GM23338 (cell line): Measurements from ENCODE around the gene SMIM21. TPM values are rescaled to one million over a fixed set of nuclear protein-coding genes. Genes with fewer than 3 reads are reported as not detected.
A peak's percentile ranks its signal among the peaks of the same experiment; 100 is the strongest.

Source experiments
- ATAC-seq: fragments of 200-7000 bp; cut with Tn5 transposase; 3 replicates; pipeline ENCODE4 v1.9.1; 2020
- DNase-seq: peaks from one replicate; pipeline ENCODE4 v3.0.0-alpha.2; 2015; ENCODE audit warnings: low spot score
- H2AFZ ChIP-seq: fragments of 200-600 bp; sonication (generic); 2 replicates; pipeline ENCODE4 v1.8.0; 2016; ENCODE audit warnings: antibody characterized with exemption, mild to moderate bottlenecking, moderate library complexity
- H3F3A ChIP-seq: fragments of 200-600 bp; sonication (generic); replicated peaks from 2 replicates; pipeline ENCODE4 v1.8.0; 2017; ENCODE audit warnings: antibody characterized with exemption, mixed run types, low read depth
- H3K27ac ChIP-seq: fragments of 200-600 bp; sonication (generic); 2 replicates; pipeline ENCODE4 v1.6.1; 2016; ENCODE audit warnings: low read depth
- H3K27me3 ChIP-seq: fragments of 200-600 bp; sonication (generic); 2 replicates; pipeline ENCODE4 v1.8.0; 2016; ENCODE audit warnings: mild to moderate bottlenecking, mixed run types, moderate library complexity; ENCODE audit not compliant: insufficient read depth
- H3K36me3 ChIP-seq: fragments of 200-600 bp; sonication (generic); 2 replicates; pipeline ENCODE4 v1.8.0; 2016; ENCODE audit warnings: mild to moderate bottlenecking; ENCODE audit not compliant: insufficient read depth
- H3K4me1 ChIP-seq: fragments of 200-600 bp; sonication (generic); 2 replicates; pipeline ENCODE4 v1.8.0; 2016; ENCODE audit warnings: mild to moderate bottlenecking, moderate library complexity; ENCODE audit not compliant: insufficient read depth
- H3K4me2 ChIP-seq: fragments of 200-600 bp; sonication (generic); 2 replicates; pipeline ENCODE4 v1.7.1; 2017; ENCODE audit warnings: mixed run types
- H3K4me3 ChIP-seq: fragments of 200-600 bp; sonication (generic); 2 replicates; pipeline ENCODE4 v1.6.1; 2016; ENCODE audit warnings: mixed run types
- H3K79me2 ChIP-seq: fragments of 200-600 bp; sonication (generic); replicated peaks from 2 replicates; pipeline ENCODE4 v1.8.0; 2017; ENCODE audit warnings: mild to moderate bottlenecking; ENCODE audit not compliant: insufficient read depth
- H3K9me2 ChIP-seq: fragments of 200-600 bp; sonication (generic); 2 replicates; pipeline ENCODE4 v1.8.0; 2017; ENCODE audit not compliant: insufficient read depth
- H4K20me1 ChIP-seq: fragments of 200-600 bp; sonication (generic); replicated peaks from 2 replicates; pipeline ENCODE4 v1.8.0; 2017; ENCODE audit warnings: mild to moderate bottlenecking; ENCODE audit not compliant: insufficient read depth
- H3K27ac Mint-ChIP-seq: 2 replicates; pipeline ENCODE4 v1.8.0; 2020; ENCODE audit warnings: inconsistent platforms, mild to moderate bottlenecking, moderate library complexity, mixed read lengths
- H3K27me3 Mint-ChIP-seq: 3 replicates; pipeline ENCODE4 v1.8.0; 2022; ENCODE audit warnings: low read depth, mild to moderate bottlenecking, moderate library complexity, mixed read lengths, inconsistent platforms; ENCODE audit not compliant: insufficient read depth, poor library complexity
- H3K36me3 Mint-ChIP-seq: 3 replicates; pipeline ENCODE4 v1.8.0; 2021; ENCODE audit warnings: low read depth, mild to moderate bottlenecking, inconsistent platforms, moderate library complexity, mixed read lengths
- H3K4me1 Mint-ChIP-seq: 3 replicates; pipeline ENCODE4 v1.8.0; 2020; ENCODE audit warnings: mild to moderate bottlenecking, inconsistent platforms, mixed read lengths
- H3K4me3 Mint-ChIP-seq: 3 replicates; pipeline ENCODE4 v1.8.0; 2021; ENCODE audit warnings: moderate library complexity, mild to moderate bottlenecking, inconsistent platforms, mixed read lengths
- H3K9me3 Mint-ChIP-seq: 3 replicates; pipeline ENCODE4 v1.8.0; 2020; ENCODE audit warnings: moderate library complexity, mild to moderate bottlenecking, inconsistent platforms, mixed read lengths
- ETS1 ChIP-seq: IDR thresholded peaks from 2 replicates; pipeline ENCODE4 v1.6.1; 2016; ENCODE audit warnings: antibody characterized with exemption
- EZH2 ChIP-seq: fragments of 200-600 bp; sonication (generic); IDR thresholded peaks from one replicate; pipeline ENCODE4 v1.8.0; 2017; ENCODE audit warnings: antibody characterized with exemption, mild to moderate bottlenecking, low read depth; ENCODE audit not compliant: unreplicated experiment
- EZH2phosphoT487 ChIP-seq: fragments of 200-600 bp; sonication (generic); IDR thresholded peaks from one replicate; pipeline ENCODE4 v1.8.1; 2018; ENCODE audit warnings: antibody characterized with exemption; ENCODE audit not compliant: unreplicated experiment
- REST ChIP-seq: IDR thresholded peaks from one replicate; pipeline ENCODE4 v1.6.1; 2018; ENCODE audit warnings: antibody characterized with exemption; ENCODE audit not compliant: unreplicated experiment
- ZNF114 ChIP-seq: fragments of 250-450 bp; sonication (Bioruptor Pico); IDR thresholded peaks from 2 replicates; pipeline ENCODE4 v1.5.0; 2020; ENCODE audit warnings: mild to moderate bottlenecking, moderate library complexity
- polyA plus RNA-seq: library from polyadenylated mRNA; unstranded; fragments of >200 nt; fragmentation: Nextera tagmentation; extraction: Ambion mirVana; gene quantifications from 2 replicates; pipeline ENCODE4 v1.2.1, GENCODE V29; 2016
- total RNA-seq: library from RNA; depleted of rRNA; stranded (reverse); fragments of >200 nt; shearing (Covaris generic); gene quantifications from 2 replicates; pipeline ENCODE4 v1.2.3, GENCODE V29; 2014

SMIM21 gene
- total and polyA plus RNA-seq, 2 experiments from 2014 or later: not detected

DNA sequence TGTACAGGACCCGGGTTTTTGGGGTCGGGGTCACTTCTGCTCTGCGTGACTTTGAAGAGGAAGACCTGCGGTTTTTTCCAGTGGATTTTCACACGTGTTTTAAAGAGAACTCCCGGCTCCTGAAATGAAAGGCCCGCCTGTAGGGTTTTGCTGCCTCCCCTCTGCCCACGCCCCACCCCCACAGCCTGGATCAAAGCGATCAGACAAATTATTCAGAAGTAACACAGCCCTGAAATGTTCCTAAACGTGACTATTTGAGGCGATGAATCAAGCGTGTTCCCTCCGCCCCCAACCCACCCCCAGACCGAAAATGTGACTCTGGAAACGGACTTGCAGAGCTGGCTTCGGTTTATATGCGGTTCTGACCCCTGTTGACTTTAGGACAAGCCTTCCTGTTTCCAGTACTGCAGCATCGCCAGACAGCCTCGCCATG, 28.7 kb upstream of the SMIM21 start (continued):
- TF ChIP-seq ETS1: no peak
- no peak for TF ChIP-seq EZH2phosphoT487
- TF ChIP-seq EZH2: no peak
- TF ChIP-seq REST: no peak

GRCh38 chr18:75455249-75456198, 28.0 kb upstream of the SMIM21 start:
- H3K27ac ChIP-seq: no peak overlapping the region
- peak overlapping the region; percentile 76 for H3K4me3 Mint-ChIP-seq
- no peak overlapping the region for H3K27ac Mint-ChIP-seq
- peaks cover 27% of the 10 kb centered on the region for H3K27me3 Mint-ChIP-seq
- H3K4me3 ChIP-seq: peak overlapping the region; percentile 62
- no peaks in the 10 kb centered on the region for H4K20me1 ChIP-seq
- ATAC-seq: peak; percentile 91
- TF ChIP-seq ZNF114 (CRISPR knock-in tag) (no peak), EZH2 (peak; percentile 19)
- peaks cover 48% of the 10 kb centered on the region for H3K27me3 ChIP-seq
- peak; percentile 57 for DNase-seq
- 0 out of 2 replicates have a peak, but pooled peaks cover 4% of the 10 kb centered on the region for H3F3A ChIP-seq
- no peaks in the 10 kb centered on the region for H3K36me3 ChIP-seq
- no peaks in the 10 kb centered on the region for H3K79me2 ChIP-seq
- peaks cover 17% of the 10 kb centered on the region for H3K4me1 Mint-ChIP-seq
- H3K9me2 ChIP-seq: no peaks in the 10 kb centered on the region
- H2AFZ ChIP-seq: peak overlapping the region; percentile 96
- peaks cover 17% of the 10 kb centered on the region for H3K9me3 Mint-ChIP-seq
- peak overlapping the region; percentile 89 for H3K4me2 ChIP-seq
- H3K36me3 Mint-ChIP-seq: peaks cover 10% of the 10 kb centered on the region; the same call in 2 of the 3 replicates
- peaks cover 12% of the 10 kb centered on the region for H3K4me1 ChIP-seq
